Measurements from ENCODE around the gene VANGL2.
A peak's percentile ranks its signal among the peaks of the same experiment; 100 is the strongest.

Gene VANGL2

DNA sequence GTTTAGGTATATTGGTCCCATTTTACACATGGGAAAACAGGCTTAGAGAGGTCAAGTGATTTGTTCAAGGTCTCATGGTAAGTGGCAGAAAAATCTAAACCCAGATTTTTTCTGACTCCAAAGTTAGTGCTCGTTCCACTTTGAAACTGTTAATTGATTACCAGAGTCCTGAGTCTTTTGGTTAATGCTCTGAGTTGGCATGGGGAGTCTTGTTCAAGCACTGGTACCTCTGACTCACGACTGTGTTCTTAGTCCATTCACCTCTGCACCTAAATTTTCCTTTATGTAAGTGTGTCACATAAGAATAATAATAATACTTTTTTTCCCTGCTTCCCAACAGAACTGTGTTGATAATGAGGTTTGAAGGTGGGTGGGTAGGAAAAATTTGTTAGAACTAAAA is 59.3 kb downstream of the VANGL2 start:
- H3K36me3 ChIP-seq (replicated peaks in 1 of 2; ENCODE audit: control insufficient read depth in 2 of 2, insufficient read depth in 2 of 2, low read length in 2 of 2): no peaks in the 10 kb centered on the region
- H3K4ac ChIP-seq (ENCODE audit: low read length): no peak overlapping the region
- H3K9me3 ChIP-seq (replicated peaks in 1 of 2; ENCODE audit: control insufficient read depth in 2 of 2, insufficient read depth in 1 of 2, low read depth in 1 of 2, low read length in 2 of 2): no peaks in the 10 kb centered on the region
- H2BK5ac ChIP-seq (ENCODE audit: low read length): no peak overlapping the region
- H3K27ac ChIP-seq (replicated peaks; ENCODE audit: low read length): no peak overlapping the region
- H3K79me1 ChIP-seq (ENCODE audit: low read depth, low read length): no peaks in the 10 kb centered on the region
- no peak overlapping the region for H3K23ac ChIP-seq (ENCODE audit: low read depth, low read length, poor library complexity)
- H3K27me3 ChIP-seq (ENCODE audit: control insufficient read depth in 3 of 3, insufficient read depth in 3 of 3, low read depth in 1 of 3, low read length in 3 of 3): peaks cover 0 to 4% (median 0%) of the 10 kb centered on the region in 3 experiments
- no peaks in the 10 kb centered on the region for H3K4me1 ChIP-seq (ENCODE audit: control insufficient read depth in 2 of 2, insufficient read depth in 1 of 2, low read depth in 1 of 2, low read length in 2 of 2)
- H3K4me3 ChIP-seq (ENCODE audit: low read length in 2 of 2): no peak overlapping the region
- H2BK15ac ChIP-seq (ENCODE audit: low read length): no peak overlapping the region
- H2BK120ac ChIP-seq (ENCODE audit: low read depth, low read length): no peak overlapping the region
- WGBS, 2 donors (ENCODE audit: extremely low coverage in 2 of 2, insufficient read length in 2 of 2, insufficient replicate concordance in 1 of 2): no CpG with 5 or more reads among the region's 2 CpGs
- no peak overlapping the region for H2AK5ac ChIP-seq (ENCODE audit: low read depth, low read length)
- no peak overlapping the region for H3K4me2 ChIP-seq (ENCODE audit: insufficient read depth, low read length, poor library complexity, severe bottlenecking)
- H4K91ac ChIP-seq (ENCODE audit: low read depth, low read length, poor library complexity): no peak overlapping the region
- no peak overlapping the region for H2AFZ ChIP-seq (ENCODE audit: low read length)
- H3K14ac ChIP-seq (ENCODE audit: low read length): no peak overlapping the region
- no peak overlapping the region for H4K8ac ChIP-seq (ENCODE audit: low read depth, low read length)
- no peak overlapping the region for H2BK12ac ChIP-seq (ENCODE audit: low read length)
- no peak for DNase-seq (ENCODE audit: low spot score)
- H3K18ac ChIP-seq (ENCODE audit: low read length): no peak overlapping the region
- no peak overlapping the region for H3K9ac ChIP-seq (ENCODE audit: low read depth, low read length, poor library complexity)

DNA sequence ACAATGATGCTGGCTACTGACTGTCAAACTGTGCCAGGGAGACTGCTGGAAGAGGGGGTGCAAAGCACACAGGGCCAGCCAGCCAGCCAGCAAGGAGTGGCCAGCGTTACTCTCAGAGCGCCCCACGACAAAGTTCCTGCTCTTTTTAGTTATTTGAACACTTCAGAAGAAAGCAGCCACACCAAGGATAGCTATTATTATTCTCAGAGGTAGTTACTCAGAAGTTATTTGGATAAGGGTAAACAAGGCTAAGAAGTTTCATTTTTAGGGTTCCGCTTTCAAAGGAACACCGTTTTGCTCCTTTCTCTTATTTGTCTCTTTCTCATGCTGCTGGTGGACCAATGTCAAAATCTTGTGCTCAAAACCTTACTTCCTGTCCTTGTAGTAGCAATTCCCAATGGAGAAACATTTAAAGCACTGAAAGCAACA is 59.9 kb downstream of the VANGL2 start:
- H2AFZ ChIP-seq (ENCODE audit: low read length): peak overlapping the region; percentile 36
- H3K14ac ChIP-seq (ENCODE audit: low read length): no peak overlapping the region
- H3K23ac ChIP-seq (ENCODE audit: low read depth, low read length, poor library complexity): no peak overlapping the region
- H2BK120ac ChIP-seq (ENCODE audit: low read depth, low read length): no peak overlapping the region
- H3K9me3 ChIP-seq (replicated peaks in 1 of 2; ENCODE audit: control insufficient read depth in 2 of 2, insufficient read depth in 1 of 2, low read depth in 1 of 2, low read length in 2 of 2): no peaks in the 10 kb centered on the region
- no CpG with 5 or more reads among the region's 5 CpGs for WGBS, 2 donors (ENCODE audit: extremely low coverage in 2 of 2, insufficient read length in 2 of 2, insufficient replicate concordance in 1 of 2)
- no peak overlapping the region for H4K8ac ChIP-seq (ENCODE audit: low read depth, low read length)
- H2AK5ac ChIP-seq (ENCODE audit: low read depth, low read length): no peak overlapping the region
- H3K27ac ChIP-seq (replicated peaks; ENCODE audit: low read length): no peak overlapping the region
- DNase-seq (ENCODE audit: low spot score): no peak
- H2BK5ac ChIP-seq (ENCODE audit: low read length): no peak overlapping the region
- H3K4me3 ChIP-seq (ENCODE audit: low read length in 2 of 2): no peak overlapping the region
- no peak overlapping the region for H4K91ac ChIP-seq (ENCODE audit: low read depth, low read length, poor library complexity)
- no peak overlapping the region for H3K18ac ChIP-seq (ENCODE audit: low read length)
- no peak overlapping the region for H3K9ac ChIP-seq (ENCODE audit: low read depth, low read length, poor library complexity)
- H3K36me3 ChIP-seq (replicated peaks in 1 of 2; ENCODE audit: control insufficient read depth in 2 of 2, insufficient read depth in 2 of 2, low read length in 2 of 2): no peaks in the 10 kb centered on the region
- peaks cover 0 to 4% (median 0%) of the 10 kb centered on the region in 3 experiments for H3K27me3 ChIP-seq (ENCODE audit: control insufficient read depth in 3 of 3, insufficient read depth in 3 of 3, low read depth in 1 of 3, low read length in 3 of 3)
- no peak overlapping the region for H3K4ac ChIP-seq (ENCODE audit: low read length)
- H3K79me1 ChIP-seq (ENCODE audit: low read depth, low read length): no peaks in the 10 kb centered on the region
- no peak overlapping the region for H2BK15ac ChIP-seq (ENCODE audit: low read length)
- H3K4me2 ChIP-seq (ENCODE audit: insufficient read depth, low read length, poor library complexity, severe bottlenecking): no peak overlapping the region
- no peak overlapping the region for H2BK12ac ChIP-seq (ENCODE audit: low read length)
- no peaks in the 10 kb centered on the region for H3K4me1 ChIP-seq (ENCODE audit: control insufficient read depth in 2 of 2, insufficient read depth in 1 of 2, low read depth in 1 of 2, low read length in 2 of 2)

DNA sequence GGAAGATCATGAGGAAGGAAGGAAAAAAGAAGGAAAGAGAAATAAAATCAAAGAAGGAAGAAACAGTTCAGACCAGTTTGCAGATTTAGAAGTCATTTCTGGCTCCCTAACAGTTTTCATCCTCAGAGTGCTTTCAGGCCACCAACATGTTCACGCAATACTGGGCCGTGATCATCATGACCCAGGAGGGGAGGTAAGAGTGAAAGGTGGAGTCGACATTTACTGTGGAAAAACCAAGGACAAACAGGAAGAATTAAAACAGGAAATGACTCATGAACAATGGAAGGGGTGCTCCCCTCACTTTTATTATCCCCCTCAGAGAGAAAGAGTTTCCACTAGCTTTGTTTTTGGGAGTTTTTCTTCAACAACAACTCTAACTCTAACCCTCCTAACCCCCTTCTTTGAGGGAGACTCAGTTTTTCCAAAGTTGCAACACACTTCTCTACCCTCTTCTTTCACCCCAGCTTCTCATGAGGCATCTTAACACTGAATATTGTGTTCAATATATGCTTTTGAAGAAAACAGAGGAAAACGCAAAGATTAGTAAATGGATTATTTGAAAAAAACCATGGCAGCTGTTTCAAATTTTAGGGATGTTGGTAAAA is 60.4 kb downstream of the VANGL2 start:
- Histone ChIP-seq H2BK5ac (ENCODE audit: low read length) (no peak overlapping the region), H3K79me1 (ENCODE audit: low read depth, low read length) (no peaks in the 10 kb centered on the region), H3K9me3 (replicated peaks in 1 of 2; ENCODE audit: control insufficient read depth in 2 of 2, insufficient read depth in 1 of 2, low read depth in 1 of 2, low read length in 2 of 2) (no peaks in the 10 kb centered on the region), H2AFZ (ENCODE audit: low read length) (peak overlapping the region; percentile 36), H2BK15ac (ENCODE audit: low read length) (no peak overlapping the region), H3K27me3 (ENCODE audit: control insufficient read depth in 3 of 3, insufficient read depth in 3 of 3, low read depth in 1 of 3, low read length in 3 of 3) (peaks cover 0 to 4% (median 0%) of the 10 kb centered on the region in 3 experiments), H4K91ac (ENCODE audit: low read depth, low read length, poor library complexity) (no peak overlapping the region), H3K4me1 (ENCODE audit: control insufficient read depth in 2 of 2, insufficient read depth in 1 of 2, low read depth in 1 of 2, low read length in 2 of 2) (no peaks in the 10 kb centered on the region), H3K14ac (ENCODE audit: low read length) (no peak overlapping the region), H3K36me3 (replicated peaks in 1 of 2; ENCODE audit: control insufficient read depth in 2 of 2, insufficient read depth in 2 of 2, low read length in 2 of 2) (no peaks in the 10 kb centered on the region), H3K18ac (ENCODE audit: low read length) (no peak overlapping the region), H4K8ac (ENCODE audit: low read depth, low read length) (no peak overlapping the region), H3K4ac (ENCODE audit: low read length) (no peak overlapping the region), H3K27ac (replicated peaks; ENCODE audit: low read length) (no peak overlapping the region), H3K4me3 (ENCODE audit: low read length in 2 of 2) (no peak overlapping the region), H3K23ac (ENCODE audit: low read depth, low read length, poor library complexity) (no peak overlapping the region), H3K4me2 (ENCODE audit: insufficient read depth, low read length, poor library complexity, severe bottlenecking) (no peak overlapping the region), H3K9ac (ENCODE audit: low read depth, low read length, poor library complexity) (no peak overlapping the region), H2BK120ac (ENCODE audit: low read depth, low read length) (no peak overlapping the region), H2BK12ac (ENCODE audit: low read length) (no peak overlapping the region), H2AK5ac (ENCODE audit: low read depth, low read length) (no peak overlapping the region)
- WGBS, 2 donors (ENCODE audit: extremely low coverage in 2 of 2, insufficient read length in 2 of 2, insufficient replicate concordance in 1 of 2): no CpG with 5 or more reads among the region's 4 CpGs
- no peak for DNase-seq (ENCODE audit: low spot score)

DNA sequence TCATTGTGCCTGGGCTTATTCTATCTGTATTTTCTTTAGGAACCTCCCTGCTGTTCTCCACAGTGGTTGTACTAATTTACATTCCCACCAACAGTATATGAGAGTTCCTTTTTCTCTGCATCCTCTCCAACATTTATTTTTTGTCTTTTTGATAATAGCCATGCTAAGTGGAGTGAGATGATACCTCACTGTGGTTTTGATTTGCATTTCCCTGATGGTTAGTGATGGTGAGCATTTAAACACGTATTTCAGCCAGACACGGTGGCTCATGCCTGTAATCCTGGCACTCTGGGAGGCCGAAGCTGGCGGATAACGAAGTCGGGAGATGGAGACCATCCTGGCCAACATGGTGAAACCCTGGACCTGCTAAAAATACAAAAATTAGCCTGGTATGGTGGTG is 64.8 kb downstream of the VANGL2 start:
- Histone ChIP-seq H2BK5ac (ENCODE audit: low read length) (no peak overlapping the region), H3K27me3 (ENCODE audit: control insufficient read depth in 3 of 3, insufficient read depth in 3 of 3, low read depth in 1 of 3, low read length in 3 of 3) (peaks cover 0 to 4% (median 0%) of the 10 kb centered on the region in 3 experiments), H3K14ac (ENCODE audit: low read length) (no peak overlapping the region), H2AFZ (ENCODE audit: low read length) (no peak overlapping the region), H3K4ac (ENCODE audit: low read length) (no peak overlapping the region), H4K8ac (ENCODE audit: low read depth, low read length) (no peak overlapping the region), H3K9ac (ENCODE audit: low read depth, low read length, poor library complexity) (no peak overlapping the region), H3K23ac (ENCODE audit: low read depth, low read length, poor library complexity) (no peak overlapping the region), H3K18ac (ENCODE audit: low read length) (no peak overlapping the region), H3K4me3 (ENCODE audit: low read length in 2 of 2) (no peak overlapping the region), H2BK120ac (ENCODE audit: low read depth, low read length) (no peak overlapping the region), H4K91ac (ENCODE audit: low read depth, low read length, poor library complexity) (no peak overlapping the region), H3K79me1 (ENCODE audit: low read depth, low read length) (no peaks in the 10 kb centered on the region), H3K4me1 (ENCODE audit: control insufficient read depth in 2 of 2, insufficient read depth in 1 of 2, low read depth in 1 of 2, low read length in 2 of 2) (no peaks in the 10 kb centered on the region), H3K36me3 (replicated peaks in 1 of 2; ENCODE audit: control insufficient read depth in 2 of 2, insufficient read depth in 2 of 2, low read length in 2 of 2) (no peaks in the 10 kb centered on the region), H2AK5ac (ENCODE audit: low read depth, low read length) (no peak overlapping the region), H2BK12ac (ENCODE audit: low read length) (no peak overlapping the region), H2BK15ac (ENCODE audit: low read length) (no peak overlapping the region), H3K27ac (replicated peaks; ENCODE audit: low read length) (no peak overlapping the region), H3K4me2 (ENCODE audit: insufficient read depth, low read length, poor library complexity, severe bottlenecking) (no peak overlapping the region), H3K9me3 (replicated peaks in 1 of 2; ENCODE audit: control insufficient read depth in 2 of 2, insufficient read depth in 1 of 2, low read depth in 1 of 2, low read length in 2 of 2) (no peaks in the 10 kb centered on the region)
- DNase-seq (ENCODE audit: low spot score): no peak
- WGBS, 2 donors (ENCODE audit: extremely low coverage in 2 of 2, insufficient read length in 2 of 2, insufficient replicate concordance in 1 of 2): no CpG with 5 or more reads among the region's 6 CpGs
